Thoracic aorta (tissue), 2 donors: ENCODE measurements around the gene MAP4. TPM values are rescaled to one million over a fixed set of nuclear protein-coding genes. Genes with fewer than 3 reads are reported as not detected.
A peak's percentile ranks its signal among the peaks of the same experiment; 100 is the strongest.

ENCODE experiments used
- ATAC-seq: fragments of 150-250 bp; one replicate; pipeline ENCODE4 v1.8.0; 2017; ENCODE audit warnings: low read depth; ENCODE audit not compliant: insufficient number of reproducible peaks, low FRiP score
- DNase-seq: peaks from one replicate; pipeline ENCODE4 v3.0.0-alpha.2; 2020; ENCODE audit warnings: low spot score
- H3K27ac ChIP-seq, 2 donors: fragments of 200-600 bp; sonication (generic); 1 replicate in 1 of 2; 2 replicates in 1 of 2; pipeline ENCODE4 v1.5.1; 2016; ENCODE audit warnings: mild to moderate bottlenecking in 2 of 2, moderate library complexity in 2 of 2
- H3K27me3 ChIP-seq: fragments of 200-600 bp; sonication (generic); replicated peaks from 2 replicates; pipeline ENCODE4 v1.6.0; 2016; ENCODE audit warnings: mild to moderate bottlenecking; ENCODE audit not compliant: insufficient read depth
- H3K36me3 ChIP-seq: fragments of 200-600 bp; sonication (generic); one replicate; pipeline ENCODE4 v1.5.1; 2016
- H3K4me1 ChIP-seq, 2 donors: fragments of 200-600 bp; sonication (generic); 1 replicate in 1 of 2; 2 replicates in 1 of 2; pipeline versions ENCODE4 v1.5.1 to v1.6.0; 2016; ENCODE audit warnings: low read depth in 2 of 2, mild to moderate bottlenecking in 1 of 2; ENCODE audit not compliant: control insufficient read depth in 1 of 2
- H3K4me3 ChIP-seq: fragments of 200-600 bp; sonication (generic); 2 replicates; pipeline ENCODE4 v1.5.1; 2016; ENCODE audit warnings: mild to moderate bottlenecking
- H3K9me3 ChIP-seq: fragments of 200-600 bp; sonication (generic); 2 replicates; pipeline ENCODE4 v1.5.1; 2016
- CTCF ChIP-seq: fragments of 200-600 bp; sonication (generic); IDR thresholded peaks from one replicate; pipeline ENCODE4 v1.5.1; 2019; ENCODE audit warnings: antibody characterized with exemption
- total RNA-seq, 2 donors: library from RNA; depleted of rRNA; stranded (reverse); fragments of >200 nt; gene quantifications; one replicate each; pipeline versions ENCODE4 v1.1.0 to v1.2.3, GENCODE V29; 2016

MAP4 gene
- total RNA-seq, 2 donors from 2014 or later = 252 to 264 TPM

- H3K27me3 ChIP-seq = no peaks in the 10 kb centered on the region
- ATAC-seq = no peak
- H3K4me1 ChIP-seq = peaks cover 22 to 55% of the 10 kb centered on the region in 2 donors
- TF ChIP-seq CTCF = no peak
- H3K27ac ChIP-seq = no peak overlapping the region
- H3K4me3 ChIP-seq = peak overlapping the region; percentile 42
- H3K36me3 ChIP-seq = no peaks in the 10 kb centered on the region
- DNase-seq = no peak
- H3K9me3 ChIP-seq = no peaks in the 10 kb centered on the region
These were observed 123.8 kb downstream of the MAP4 start for GRCh38 chr3:47892286-47893040.

GRCh38 chr3:47891613-47892005 is 124.6 kb downstream of the MAP4 start:
- no peak for ATAC-seq
- no peak for DNase-seq
- Histone ChIP-seq H3K9me3 (no peaks in the 10 kb centered on the region), H3K27ac (peak overlapping the region; percentile 43 to 65), H3K27me3 (no peaks in the 10 kb centered on the region), H3K4me1 (peaks cover 22 to 55% of the 10 kb centered on the region in 2 donors), H3K36me3 (no peaks in the 10 kb centered on the region), H3K4me3 (no peak overlapping the region)
- no peak for TF ChIP-seq CTCF

- ATAC-seq = peak; percentile 36
- no peak for DNase-seq
- TF ChIP-seq CTCF = no peak
- Histone ChIP-seq H3K4me1 (peaks cover 22 to 55% of the 10 kb centered on the region in 2 donors), H3K27me3 (no peaks in the 10 kb centered on the region), H3K9me3 (no peaks in the 10 kb centered on the region), H3K4me3 (peak overlapping the region; percentile 1), H3K27ac (peak overlapping the region; percentile 43 to 65), H3K36me3 (no peaks in the 10 kb centered on the region)
These were observed 125.2 kb downstream of the MAP4 start for GRCh38 chr3:47890828-47891612.

- Histone ChIP-seq H3K4me1 (peaks cover 22 to 49% of the 10 kb centered on the region in 2 donors), H3K36me3 (peaks cover under 1% of the 10 kb centered on the region), H3K9me3 (no peaks in the 10 kb centered on the region), H3K27me3 (no peaks in the 10 kb centered on the region), H3K4me3 (no peak overlapping the region), H3K27ac (peak overlapping the region; percentile 43 to 65)
- ATAC-seq (no peak), DNase-seq (no peak)
- no peak for TF ChIP-seq CTCF
These were observed 125.9 kb downstream of the MAP4 start for GRCh38 chr3:47890126-47890827.
